ENCODE results near the gene CENPQ.
A peak's percentile ranks its signal among the peaks of the same experiment; 100 is the strongest.
"Not testable (repeated sequence)": the region's sequence is repeated elsewhere in the genome, so short reads cannot be mapped to it uniquely, and the experiment has no call there.

Gene CENPQ, protein sequence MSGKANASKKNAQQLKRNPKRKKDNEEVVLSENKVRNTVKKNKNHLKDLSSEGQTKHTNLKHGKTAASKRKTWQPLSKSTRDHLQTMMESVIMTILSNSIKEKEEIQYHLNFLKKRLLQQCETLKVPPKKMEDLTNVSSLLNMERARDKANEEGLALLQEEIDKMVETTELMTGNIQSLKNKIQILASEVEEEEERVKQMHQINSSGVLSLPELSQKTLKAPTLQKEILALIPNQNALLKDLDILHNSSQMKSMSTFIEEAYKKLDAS

DNA sequence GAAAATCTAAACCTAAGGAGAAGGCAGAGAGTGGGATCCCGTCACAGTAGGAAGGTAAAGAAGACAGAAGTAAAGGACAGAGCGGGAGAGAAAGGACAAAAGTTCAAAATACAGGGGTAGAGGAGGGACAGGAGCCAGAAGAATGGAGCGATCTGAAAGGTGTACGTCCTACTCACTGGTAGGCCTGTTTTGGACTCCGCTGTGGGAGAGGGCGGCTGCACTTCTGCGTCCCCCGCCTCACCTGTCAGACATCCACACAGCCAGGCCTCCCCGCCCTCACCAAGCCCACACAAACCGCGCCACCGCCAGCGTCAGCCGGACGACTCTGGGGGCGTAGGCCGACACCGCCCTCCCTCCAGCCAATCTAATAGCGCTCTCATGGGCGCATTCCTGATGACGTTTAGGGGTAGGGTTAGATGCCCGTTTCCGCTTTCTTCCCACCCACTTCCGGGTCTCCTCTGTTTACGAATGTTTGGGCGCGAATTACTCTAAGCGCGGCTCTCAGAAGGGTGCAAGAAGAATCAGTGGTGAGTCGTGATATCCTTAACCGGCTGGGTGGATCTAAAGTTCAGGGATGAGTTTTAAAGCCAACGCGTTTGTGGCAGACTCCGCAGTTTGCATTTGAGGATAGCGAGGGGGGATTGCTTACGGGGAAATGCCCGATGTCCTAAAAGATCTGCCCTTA lies at the start of gene CENPQ, which contains the start of gene MMUT:
CENPQ (plus strand) TSS at position 444 of the 685 bp plus-strand sequence. CDS start 6,807 bp downstream, outside the sequence.
MMUT (minus strand) TSS at position 327 of the 685 bp plus-strand sequence. CDS start 3,787 bp downstream, outside the sequence.
- DNase-seq, result peak; percentile 96

- no peak for DNase-seq
Measured at GRCh38 chr6:49415358-49415757, 47.8 kb upstream of the CENPQ start.

GRCh38 chr6:49416195-49416594 lies 47.0 kb upstream of the CENPQ start:
- DNase-seq, result no peak

DNA sequence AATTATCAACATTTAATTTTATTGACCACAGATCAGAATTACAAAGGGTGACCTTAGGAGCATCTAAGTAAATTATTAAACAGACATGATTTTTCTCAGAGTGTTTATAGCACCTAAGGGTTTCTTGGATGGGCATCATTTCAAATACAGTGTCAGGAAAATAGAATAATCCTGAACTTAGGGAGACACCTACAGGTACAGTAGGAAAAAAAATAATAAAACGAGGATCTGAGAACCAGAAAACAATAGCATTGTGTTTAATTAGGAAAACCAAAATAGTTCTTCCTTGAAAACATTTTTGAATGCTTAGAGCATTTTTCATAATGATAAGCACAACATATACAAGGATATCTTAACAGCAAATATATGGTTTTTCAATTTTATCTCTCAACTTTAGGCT lies 39.4 kb upstream of the CENPQ start:
- DNase-seq, result peak; percentile 50

DNA sequence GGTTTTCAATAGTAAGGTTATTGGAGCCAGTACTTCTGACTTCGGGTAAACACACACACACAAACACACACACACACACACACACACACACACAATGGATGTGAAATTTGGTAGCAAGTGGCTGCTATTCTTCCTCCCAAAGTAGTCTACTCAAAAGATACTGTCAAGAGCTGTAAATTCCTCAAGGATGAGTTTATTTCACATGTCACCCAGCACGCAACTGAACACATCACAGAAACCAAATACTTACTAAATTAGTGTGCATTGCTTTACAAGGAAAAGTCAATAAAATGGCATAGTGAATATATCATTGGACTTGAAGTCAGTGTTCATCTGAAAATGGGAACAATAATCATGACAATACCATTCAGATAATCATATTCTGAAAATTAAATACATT lies 33.0 kb upstream of the CENPQ start:
- DNase-seq, result no peak

DNA sequence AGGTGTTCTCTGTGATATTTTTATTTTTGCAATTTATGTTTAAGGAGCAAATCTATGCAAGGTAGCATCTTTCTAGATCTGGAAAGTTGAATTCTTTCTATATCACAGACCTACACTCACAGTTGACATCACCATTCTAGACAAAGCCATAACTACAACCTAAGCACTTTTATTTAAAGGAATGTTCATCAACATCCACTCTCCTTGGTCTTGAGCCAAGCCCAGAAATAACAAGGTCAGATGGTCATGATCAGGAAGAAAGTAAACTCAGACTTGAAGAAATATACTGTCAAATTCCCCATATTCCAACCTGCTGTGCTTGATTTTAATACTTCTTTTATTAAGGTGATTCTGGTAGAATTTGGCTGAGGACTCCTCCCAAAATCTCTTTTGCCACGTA lies 32.3 kb upstream of the CENPQ start:
- DNase-seq, result no peak

GRCh38 chr6:49453221-49453620 lies 9.9 kb upstream of the CENPQ start:
- peak; percentile 46 for DNase-seq

DNA sequence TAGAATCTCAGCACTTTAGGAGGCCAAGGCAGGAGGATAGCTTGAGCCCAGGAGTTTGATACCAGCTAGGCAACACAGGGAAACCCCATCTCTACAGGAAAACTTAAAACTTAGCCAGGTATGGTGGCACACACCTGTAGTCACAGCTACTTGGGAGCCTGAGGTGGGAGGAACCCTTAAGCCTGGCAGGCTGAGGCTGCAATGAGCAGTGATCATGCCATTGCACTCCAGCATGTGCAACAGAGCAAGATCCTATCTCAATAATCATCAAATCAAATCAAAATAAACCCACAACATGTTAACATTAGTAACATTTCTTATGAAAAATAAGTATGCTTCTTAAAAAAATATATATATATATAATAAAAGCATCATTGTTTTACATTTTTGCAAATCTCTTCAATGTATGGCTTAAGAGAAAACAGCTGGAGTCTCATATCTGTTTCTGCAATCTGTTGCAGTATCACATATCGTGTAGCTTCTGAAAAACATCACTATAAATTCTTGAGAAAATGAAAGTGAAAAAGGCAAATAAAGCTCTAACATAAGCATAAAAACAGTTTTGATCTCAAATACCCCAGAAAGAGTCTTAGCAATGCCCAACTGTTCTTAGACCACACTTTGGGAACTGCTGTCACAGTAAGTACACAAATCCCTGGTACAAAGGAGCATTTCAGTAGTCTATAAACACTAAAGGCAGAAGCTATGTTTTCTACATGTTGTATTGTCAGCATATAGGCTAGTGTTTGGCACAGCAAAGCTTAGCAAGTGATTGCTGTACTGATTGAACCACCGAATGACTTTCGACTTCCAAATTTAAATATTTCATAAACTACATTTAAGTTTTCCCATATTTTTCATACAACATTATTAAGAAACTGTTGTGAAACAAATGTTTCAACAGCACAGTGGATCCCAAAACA lies 8.1 kb upstream of the CENPQ start:
- DNase-seq, result no peak

- no peak for DNase-seq
Measured at GRCh38 chr6:49457771-49458170, 5.4 kb upstream of the CENPQ start.

DNA sequence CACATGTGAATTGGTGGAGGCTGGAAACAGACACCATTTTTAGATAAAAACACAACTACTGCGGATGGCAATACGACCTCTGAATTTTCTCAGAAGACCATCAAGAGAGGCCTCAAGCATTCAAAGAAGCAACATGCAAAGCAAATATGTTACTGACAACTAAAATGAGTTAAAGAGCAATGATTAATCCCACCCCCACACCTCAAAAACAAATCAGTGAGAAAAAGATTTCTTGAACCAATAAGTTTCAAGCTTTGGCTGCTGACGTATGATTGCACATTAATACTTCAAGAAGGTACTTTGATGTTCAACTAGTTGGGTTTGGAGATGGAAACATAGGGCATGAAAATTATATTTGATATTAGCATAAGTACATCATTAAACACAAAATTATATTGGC lies 1.1 kb upstream of the CENPQ start:
- DNase-seq, result no peak

GRCh38 chr6:49462599-49462926 lies 607 bp upstream of the CENPQ start:
- no peak for DNase-seq

- DNase-seq, result peak; percentile 14
Measured at GRCh38 chr6:49463612-49463967, 420 bp downstream of the CENPQ start.

- no peak for DNase-seq
Measured at GRCh38 chr6:49464691-49465090, 1.5 kb downstream of the CENPQ start.

DNA sequence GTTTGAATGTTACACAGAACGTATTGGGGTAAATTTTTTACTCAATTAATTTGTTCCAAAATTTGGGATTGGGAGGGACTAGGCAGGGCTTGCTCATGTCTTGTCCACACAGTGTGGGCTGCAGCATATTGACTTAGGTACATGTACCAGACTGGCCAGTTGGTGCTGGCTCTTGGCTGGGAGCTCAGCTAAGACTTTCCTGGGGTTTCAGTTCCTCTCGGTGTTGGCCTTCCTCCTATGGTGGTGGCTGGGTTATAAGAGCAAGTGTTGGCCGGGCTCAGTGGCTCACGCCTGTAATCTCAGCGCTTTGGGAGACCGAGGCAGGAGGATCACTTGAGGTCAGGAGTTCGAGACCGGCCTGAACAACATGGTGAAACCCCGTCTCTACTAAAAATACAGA lies 4.9 kb downstream of the CENPQ start:
- no peak for DNase-seq

DNA sequence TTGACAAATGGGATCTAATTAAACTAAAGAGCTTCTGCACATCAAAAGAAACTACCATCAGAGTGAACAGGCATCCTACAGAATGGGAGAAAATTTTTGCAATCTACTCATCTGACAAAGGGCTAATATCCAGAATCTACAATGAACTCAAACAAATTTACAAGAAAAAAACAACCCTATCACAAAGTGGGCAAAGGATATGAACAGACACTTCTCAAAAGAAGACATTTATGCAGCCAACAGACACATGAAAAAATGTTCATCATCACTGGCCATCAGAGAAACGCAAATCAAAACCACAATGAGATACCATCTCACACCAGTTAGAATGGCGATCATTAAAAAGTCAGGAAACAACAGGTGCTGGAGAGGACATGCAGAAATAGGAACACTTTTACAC lies 13.4 kb downstream of the CENPQ start:
- not testable (repeated sequence) for DNase-seq

DNA sequence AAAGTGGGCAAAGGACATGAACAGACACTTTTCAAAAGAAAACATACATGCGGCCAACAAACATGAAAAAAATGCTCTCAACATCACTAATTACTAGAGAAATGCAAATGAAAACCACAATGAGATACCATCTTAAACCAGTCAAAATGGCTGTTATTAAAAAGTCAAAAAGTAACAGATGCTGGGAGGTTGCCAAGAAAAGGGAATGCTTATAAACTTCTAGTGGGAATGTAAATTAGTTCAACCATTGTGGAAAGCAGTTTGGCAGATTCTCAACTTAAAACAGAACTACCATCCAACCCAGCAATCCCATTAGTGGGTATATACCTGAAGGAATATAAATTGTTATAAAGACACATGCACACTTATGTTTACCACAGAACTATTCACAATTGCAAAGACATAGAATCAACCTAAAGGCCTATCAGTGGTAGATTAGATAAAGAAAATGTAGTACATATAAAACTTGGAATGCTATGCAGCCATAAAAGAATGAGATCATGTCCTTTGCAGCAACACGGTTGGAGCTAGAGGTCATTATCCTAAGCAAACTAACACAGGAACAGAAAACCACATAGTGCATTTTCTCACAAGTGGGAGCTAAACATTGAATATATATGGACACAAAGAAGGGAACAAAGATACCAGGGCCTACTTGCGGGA lies 16.3 kb downstream of the CENPQ start:
- DNase-seq, result no peak

DNA sequence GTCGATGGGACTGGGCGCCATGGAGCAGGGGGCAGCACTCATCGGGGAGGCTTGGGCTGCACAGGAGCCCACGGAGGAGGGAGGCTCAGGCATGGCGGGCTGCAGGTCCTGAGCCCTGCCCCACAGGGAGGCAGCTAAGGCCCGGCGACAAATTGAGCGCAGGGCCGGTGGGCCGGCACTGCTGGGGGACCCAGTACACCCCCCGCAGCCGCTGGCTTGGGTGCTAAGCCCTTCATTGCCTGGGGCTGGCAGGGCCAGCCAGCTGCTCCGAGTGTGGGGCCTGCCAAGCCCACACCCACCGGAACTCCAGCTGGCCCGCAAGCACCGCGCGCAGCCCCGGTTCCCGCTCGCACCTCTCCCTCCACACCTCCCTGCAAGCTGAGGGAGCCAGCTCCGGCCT lies 18.7 kb downstream of the CENPQ start:
- not testable (repeated sequence) for DNase-seq

DNA sequence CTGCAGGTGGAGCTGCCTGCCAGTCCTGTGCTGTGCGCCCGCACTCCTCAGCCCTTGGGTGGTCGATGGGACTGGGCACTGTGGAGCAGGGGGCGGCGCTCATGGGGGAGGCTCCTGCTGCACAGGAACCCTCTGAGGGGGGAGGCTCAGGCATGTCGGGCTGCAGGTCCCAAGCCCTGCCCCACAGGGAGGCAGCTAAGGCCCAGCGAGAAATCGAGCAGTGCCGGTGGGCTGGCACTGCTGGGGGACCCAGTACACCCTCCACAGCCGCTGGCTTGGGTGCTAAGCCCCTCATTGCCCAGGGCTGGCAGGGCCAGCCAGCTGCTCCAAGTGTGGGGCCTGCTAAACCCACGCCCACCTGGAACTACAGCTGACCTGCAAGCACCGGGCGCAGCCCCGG lies 20.2 kb downstream of the CENPQ start:
- not testable (repeated sequence) for DNase-seq

DNA sequence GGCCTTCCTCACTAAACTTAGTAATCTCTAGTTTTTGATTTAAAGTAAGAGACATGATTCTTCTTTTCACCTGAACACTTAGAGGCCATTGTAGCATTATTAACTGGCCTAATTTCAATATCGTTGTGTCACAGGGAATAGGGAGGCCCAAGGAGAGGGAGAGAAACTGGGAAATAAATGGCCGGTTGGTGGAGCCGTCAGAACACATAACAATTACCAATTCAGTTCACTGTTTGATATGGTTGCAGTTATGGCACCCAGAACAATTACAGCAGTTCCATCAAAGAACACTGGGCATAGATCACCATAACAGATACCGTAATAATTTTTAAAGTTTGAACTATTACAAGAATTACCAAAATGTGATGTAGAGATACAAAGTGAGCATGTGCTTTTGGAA lies 27.5 kb downstream of the CENPQ start:
- no peak for DNase-seq

DNA sequence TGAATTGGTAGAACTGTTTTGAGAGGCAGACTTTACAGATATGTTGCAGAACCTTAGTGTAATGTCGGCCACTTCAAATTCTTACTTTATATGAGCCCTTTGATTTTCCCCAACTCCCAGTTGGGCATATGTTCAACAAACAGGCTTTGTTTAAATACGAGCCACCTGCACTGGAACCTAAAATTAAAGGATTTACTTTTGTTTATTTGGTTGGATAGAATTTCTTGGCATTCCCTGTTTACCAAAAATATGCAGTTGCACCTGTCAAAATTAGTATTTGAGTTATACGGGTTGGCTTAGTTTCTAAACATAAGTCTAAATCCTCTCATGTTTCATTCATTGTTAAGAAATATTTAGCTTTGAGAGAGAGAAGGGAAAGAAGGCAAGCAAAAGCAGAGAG lies 34.1 kb downstream of the CENPQ start:
- no peak for DNase-seq

GRCh38 chr6:49499126-49499525 lies 36.0 kb downstream of the CENPQ start:
- no peak for DNase-seq

DNA sequence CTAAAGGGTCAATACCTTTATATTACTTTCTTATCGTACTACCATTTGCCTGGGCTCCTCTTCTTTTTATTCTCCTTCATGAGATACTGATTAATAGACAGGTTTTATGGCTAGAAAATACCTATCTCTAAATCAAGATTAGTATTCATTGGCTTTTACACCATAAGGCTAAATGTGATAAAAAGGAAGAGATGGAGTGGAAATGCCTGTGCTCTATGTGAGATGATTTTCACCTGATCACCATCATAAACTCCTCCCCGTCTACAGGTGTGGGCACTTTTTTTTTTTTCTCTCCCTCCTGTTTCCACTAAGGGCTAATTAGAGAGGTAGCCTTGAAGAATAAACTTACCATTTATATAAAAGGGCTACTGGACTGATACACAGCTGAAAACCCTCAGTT lies 36.5 kb downstream of the CENPQ start, which contains the start of gene GLYATL3:
GLYATL3 (plus strand) TSS at position 301 of the 400 bp plus-strand sequence. CDS start 12,068 bp downstream, outside the sequence.
- no peak for DNase-seq

DNA sequence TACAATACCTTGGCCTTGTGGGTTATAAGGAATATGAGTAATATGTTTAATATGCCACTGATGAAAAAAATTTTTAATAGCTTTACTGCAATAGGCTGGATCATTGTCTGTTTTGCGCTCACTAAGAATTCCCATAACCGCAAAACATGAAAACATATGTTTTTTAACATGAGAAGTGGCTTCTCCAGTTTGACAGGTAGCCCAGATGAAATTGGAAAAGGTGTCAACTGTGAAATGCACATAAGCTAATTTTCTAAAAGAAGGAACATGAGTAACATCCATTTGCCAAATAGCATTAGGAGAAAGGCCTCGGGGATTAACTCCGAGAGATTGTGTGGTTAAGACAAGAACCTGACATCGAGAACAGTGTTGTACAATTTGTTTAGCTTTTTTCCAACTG lies 41.5 kb downstream of the CENPQ start:
- DNase-seq, result no peak
